Coronary artery (tissue), 2 donors: ENCODE data around the gene AQP7.
"Not testable (repeated sequence)": the region's sequence is repeated elsewhere in the genome, so short reads cannot be mapped to it uniquely, and the experiment has no call there.

Source experiments
- DNase-seq: peaks from one replicate; pipeline ENCODE4 v3.0.0-alpha.2; 2017; ENCODE audit warnings: low spot score
- H3K27ac ChIP-seq, 2 donors: fragments of 200-600 bp; sonication (generic); one replicate each; pipeline ENCODE4 v1.5.1; 2016 to 2019
- H3K4me3 ChIP-seq: fragments of 200-600 bp; sonication (generic); 2 replicates; pipeline ENCODE4 v1.5.1; 2016; ENCODE audit warnings: mild to moderate bottlenecking, moderate library complexity
- CTCF ChIP-seq: fragments of 200-600 bp; sonication (generic); IDR thresholded peaks from one replicate; pipeline ENCODE4 v1.5.1; 2019; ENCODE audit warnings: antibody characterized with exemption

Gene AQP7

GRCh38 chr9:33433871-33434270 is 31.5 kb upstream of the AQP7 start:
- no peak for DNase-seq
- TF ChIP-seq CTCF = no peak
- H3K27ac ChIP-seq = no peak overlapping the region
- H3K4me3 ChIP-seq = no peak overlapping the region

GRCh38 chr9:33431420-33431819 is 29.1 kb upstream of the AQP7 start:
- Histone ChIP-seq H3K27ac (no peak overlapping the region), H3K4me3 (no peak overlapping the region)
- no peak for TF ChIP-seq CTCF
- no peak for DNase-seq

GRCh38 chr9:33430942-33431341 is 28.6 kb upstream of the AQP7 start:
- H3K27ac ChIP-seq = no peak overlapping the region
- DNase-seq = no peak

GRCh38 chr9:33429256-33429985 is 27.1 kb upstream of the AQP7 start:
- Histone ChIP-seq H3K4me3 (no peak overlapping the region), H3K27ac (no peak overlapping the region)
- DNase-seq = no peak
- TF ChIP-seq CTCF = no peak

More at GRCh38 chr9:33430942-33431341, 28.6 kb upstream of the AQP7 start:
- TF ChIP-seq CTCF = no peak
- H3K4me3 ChIP-seq = no peak overlapping the region

GRCh38 chr9:33426843-33427293 is 24.5 kb upstream of the AQP7 start:
- Histone ChIP-seq H3K4me3 (no peak overlapping the region), H3K27ac (no peak overlapping the region)
- no peak for DNase-seq
- TF ChIP-seq CTCF = no peak

GRCh38 chr9:33425128-33425533 is 22.8 kb upstream of the AQP7 start:
- DNase-seq = no peak
- Histone ChIP-seq H3K27ac (no peak overlapping the region), H3K4me3 (no peak overlapping the region)
- TF ChIP-seq CTCF = no peak

GRCh38 chr9:33424492-33424891 is 22.1 kb upstream of the AQP7 start:
- not testable (repeated sequence) for DNase-seq, H3K4me3 ChIP-seq, H3K27ac ChIP-seq

- H3K4me3 ChIP-seq, H3K27ac ChIP-seq, DNase-seq: not testable (repeated sequence)
Measured at GRCh38 chr9:33424043-33424442, 21.7 kb upstream of the AQP7 start.
